Hematopoietic multipotent progenitor cell treated with erythropoietin and hydrocortisone succinate and interleukin-3 and kit ligand, for 6 days (in vitro differentiated cells): ENCODE measurements around the gene SMCO2.

ENCODE experiments used
- DNase-seq: peaks from one replicate; pipeline ENCODE4 v3.0.0-alpha.2; 2015

The SMCO2 gene

DNA sequence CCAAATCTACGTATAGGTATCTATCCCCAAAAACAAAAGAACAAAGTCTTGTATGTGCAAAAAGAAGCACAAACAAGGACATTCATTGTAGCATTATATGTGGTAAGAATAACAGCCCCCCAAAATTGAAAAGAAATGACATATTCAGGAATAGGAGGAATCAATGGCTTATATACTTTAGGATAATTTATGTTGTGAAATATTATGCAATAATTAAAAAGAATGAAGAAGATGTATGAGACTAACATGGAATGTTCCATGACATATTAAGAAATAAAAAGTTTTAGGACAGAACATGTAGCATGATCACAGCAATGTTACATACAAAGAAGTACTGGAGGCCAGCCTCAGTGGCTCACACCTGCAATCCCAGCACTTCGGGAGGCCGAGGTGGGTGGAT lies 9.1 kb downstream of the SMCO2 start:
- DNase-seq, result no peak

DNA sequence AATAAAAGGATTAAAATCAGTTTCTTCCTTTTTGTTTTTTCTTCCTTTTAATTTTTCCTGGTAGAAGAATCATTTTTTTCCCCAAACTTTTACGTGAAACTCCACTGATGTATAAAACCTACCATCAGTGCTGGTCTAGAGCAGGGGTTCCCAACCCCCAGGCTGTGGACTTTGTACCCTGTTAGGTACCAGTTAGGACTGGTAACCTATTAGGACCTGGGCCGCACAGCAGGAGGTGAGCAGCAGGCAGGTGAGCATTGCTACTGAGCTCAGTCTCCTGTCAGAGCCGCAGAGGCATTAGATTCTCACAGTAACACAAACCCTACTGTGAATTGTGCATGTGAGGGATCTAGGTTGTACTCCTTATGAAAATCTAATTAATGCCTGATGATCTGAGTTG lies 10.1 kb downstream of the SMCO2 start:
- no peak for DNase-seq

DNA sequence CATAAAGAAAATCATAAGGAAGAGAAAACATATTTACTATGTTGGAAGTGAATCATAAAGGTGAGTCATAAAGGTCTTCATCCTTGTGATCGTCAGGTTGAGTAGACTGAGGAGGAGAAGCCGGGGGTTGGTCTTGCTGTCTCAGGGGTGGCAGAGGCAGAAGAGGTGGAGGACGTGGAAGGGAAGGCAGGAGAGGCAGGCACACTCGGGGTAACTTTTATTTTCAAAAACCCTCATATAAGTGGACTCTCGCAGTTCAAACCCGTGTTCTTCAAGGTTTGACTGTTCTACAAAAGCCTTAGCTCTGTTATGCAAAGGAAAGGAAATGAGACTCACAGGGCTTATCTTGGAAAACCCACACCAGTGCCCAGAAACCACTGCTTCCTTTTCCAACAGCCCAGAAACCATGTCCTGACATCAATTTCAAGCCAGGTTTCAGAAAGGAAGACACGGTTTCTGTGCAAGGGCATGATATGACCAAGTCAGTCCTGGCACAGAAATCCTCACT lies 14.0 kb downstream of the SMCO2 start:
- peak; percentile 82 for DNase-seq

DNA sequence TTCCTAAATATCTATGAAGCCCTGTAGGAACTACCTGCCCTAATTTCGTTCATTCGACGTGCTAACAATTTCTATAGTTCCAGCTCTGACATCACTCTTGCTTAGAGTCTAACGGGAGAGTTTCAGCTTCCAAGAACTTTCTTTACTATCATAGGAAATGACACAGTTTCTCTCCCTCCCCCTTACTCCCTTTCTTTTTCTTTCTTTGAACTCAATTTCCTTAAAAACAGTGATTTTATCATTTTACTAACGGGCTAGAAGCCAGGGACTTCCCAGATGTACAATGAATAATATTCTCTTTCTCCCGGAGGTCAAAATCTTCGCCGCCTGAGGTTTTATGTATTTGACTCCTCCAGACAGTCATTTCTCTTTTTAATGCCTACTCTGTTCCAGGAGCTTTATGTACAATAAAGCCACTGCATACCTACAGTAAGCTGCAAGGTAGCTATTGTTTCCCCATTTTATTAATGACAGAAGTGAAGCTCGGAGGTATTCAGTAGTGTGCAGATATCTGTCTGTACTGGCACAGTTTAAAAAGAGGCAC lies 15.7 kb downstream of the SMCO2 start:
- no peak for DNase-seq

DNA sequence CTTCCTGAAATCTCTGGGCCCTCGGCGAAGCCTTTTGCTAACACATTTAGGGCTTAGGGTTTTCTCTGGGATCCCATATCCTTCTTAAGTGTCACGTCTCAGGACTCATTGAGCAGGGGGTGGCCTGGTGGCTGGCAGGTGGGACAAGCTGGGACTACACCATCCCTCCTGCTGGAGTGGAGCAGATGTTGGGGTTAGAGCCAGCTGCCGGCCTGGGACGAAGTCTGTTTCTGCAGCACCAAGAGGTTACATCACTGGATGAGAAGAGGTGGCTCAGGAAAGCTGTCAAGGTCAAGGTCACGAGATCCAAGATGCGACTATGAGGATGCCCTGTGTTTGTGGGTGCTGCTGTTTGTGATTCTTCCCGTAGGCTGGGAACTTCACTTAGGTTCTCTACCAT lies 16.3 kb downstream of the SMCO2 start:
- DNase-seq, result no peak

DNA sequence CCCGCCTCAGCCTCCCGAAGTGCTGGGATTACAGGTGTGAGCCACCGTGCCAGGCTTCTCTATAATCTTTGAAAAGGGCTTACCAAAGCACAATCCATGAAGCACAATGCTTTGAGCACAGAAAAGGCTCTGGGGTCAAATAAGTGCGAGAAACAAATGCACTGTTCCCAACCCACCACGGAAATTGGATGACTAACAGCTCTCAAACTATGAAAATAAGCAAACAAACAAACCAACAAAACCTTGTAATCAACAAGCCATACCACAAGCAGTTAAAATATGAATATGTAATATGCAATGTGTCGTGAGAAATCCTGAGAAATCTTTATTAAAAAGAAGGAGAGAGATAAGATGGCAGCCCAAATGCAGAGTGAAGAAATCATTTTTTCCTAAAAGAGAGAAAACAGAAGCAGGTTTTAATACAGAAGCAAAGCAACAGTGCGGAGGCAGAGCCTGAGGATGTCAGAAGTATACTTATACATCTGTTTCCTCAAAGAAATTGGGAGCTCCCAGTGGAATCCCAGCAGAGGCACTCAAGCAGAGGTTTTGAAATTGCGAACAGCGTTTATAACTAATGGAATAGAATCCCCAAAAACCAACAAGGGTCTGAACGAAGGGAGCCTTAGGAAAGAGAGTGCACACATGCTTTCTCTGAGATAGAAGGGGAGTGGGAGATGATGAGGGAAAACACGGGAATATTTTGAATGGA lies 17.1 kb downstream of the SMCO2 start:
- no peak for DNase-seq

DNA sequence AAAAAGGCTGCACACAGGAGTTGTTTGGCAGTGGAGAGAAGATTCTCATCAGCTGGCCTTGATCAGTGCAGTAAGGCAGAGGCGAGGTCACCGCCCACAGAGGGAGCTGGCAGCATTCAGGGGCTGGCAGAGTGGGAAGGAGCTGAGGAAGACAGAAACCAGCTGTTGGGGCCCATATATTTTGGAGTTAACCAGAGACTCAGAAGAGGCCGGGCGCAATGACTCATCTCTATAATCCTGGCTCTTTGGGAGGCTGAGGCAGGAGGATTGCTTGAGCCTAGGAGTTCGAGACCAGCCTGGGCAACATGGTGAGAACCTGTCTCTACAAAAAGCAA lies 17.7 kb downstream of the SMCO2 start:
- peak; percentile 47 for DNase-seq

DNA sequence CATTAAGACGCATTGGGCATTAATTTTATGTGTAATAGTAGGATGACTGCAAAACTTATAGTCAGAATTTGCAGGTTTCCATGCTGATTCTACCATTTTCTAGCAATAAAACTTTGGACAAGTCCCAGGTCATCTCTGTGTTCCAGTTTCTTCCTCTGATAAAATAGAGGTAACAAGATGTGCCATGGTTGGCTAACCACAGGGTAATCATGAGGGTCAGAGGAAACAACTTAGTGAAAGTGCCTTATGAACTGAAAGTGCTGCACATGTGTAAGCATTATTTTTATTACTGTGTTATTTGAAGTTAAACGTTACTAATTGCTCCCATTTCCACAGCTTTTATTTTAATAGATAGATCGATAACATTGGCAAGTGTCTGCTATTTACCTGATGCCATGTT lies 21.1 kb downstream of the SMCO2 start:
- no peak for DNase-seq

DNA sequence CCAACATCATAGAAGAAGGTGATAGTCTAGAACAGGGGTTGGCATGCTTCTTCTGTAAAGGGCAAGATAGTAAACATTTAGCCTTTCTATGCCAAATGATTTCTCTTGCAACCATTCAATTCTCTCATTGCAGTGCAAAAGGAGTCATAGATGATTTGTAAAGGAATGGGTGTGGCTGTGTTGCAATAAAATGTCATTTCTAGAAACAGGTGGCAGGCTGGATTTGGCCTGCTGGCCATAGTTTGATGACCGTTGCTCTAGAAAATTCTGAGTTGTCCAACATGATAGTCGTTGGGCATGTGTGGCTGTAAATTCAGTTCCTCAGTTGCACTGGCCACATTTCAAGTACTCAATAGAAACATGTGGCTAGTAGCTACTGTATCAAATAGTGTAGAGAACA lies 21.7 kb downstream of the SMCO2 start:
- no peak for DNase-seq

DNA sequence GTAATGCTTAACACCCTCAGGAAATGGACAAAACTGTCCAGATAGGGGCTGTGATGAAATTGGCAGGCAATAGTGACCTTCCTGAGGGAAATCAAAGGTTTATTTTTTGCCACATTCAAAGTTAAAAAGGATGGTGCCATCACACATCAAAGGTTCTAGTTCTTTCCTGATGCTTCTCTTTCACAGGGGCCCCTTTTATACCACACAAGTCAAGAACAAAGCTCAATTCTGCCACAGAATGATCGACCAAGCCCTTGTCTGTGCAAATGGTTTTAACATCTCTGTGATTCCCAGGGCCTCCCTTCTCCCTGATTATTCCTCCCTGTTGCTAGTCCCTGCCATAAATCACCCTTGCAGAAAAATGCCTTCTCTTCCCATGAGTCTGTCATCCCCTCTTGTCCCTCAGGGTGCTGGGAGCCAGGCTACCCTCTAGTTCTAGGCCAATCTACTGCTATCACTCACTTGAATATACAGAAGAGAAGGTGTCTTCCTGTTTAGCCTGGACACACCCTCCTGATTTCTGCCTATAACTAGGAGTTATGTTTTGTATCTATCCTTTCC lies 22.7 kb downstream of the SMCO2 start:
- no peak for DNase-seq

DNA sequence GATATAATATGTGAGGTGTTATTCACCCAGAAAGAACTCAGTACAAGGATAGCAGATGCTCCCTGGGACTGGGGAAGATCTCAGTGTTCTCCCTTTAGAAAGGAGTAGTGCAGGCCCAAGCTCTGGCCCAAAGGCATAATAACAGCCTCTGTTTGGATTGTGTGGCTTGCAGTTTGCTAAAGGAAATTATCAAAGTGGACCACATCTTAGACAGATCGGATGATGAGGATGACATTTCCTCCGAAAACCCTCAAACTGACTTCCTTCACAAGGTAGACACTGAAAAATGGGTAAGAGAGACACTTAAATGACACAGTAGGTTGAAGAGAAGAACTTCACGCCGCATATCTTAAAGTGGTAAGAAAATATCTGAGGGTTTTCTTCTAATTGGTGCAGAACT lies 26.1 kb downstream of the SMCO2 start:
- DNase-seq, result no peak

DNA sequence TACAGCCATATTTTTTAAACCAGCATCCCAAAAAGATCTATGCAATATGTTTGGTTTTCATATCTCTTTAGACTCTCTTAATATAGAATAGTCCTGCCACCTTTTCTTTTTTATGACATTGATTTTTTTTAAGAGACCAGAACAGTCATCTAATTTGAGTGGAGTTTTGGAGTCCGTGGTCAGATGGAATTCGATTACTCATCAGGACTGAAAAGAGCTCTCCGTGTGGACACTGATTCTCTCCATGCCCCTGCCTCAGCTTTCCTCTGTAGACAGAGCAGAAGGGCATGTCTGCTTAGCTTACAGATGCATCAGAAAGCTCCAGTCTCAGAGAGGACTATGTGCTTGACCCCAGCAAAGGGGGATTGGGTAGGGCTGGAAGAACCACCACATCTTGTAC lies 27.8 kb downstream of the SMCO2 start:
- DNase-seq, result no peak

DNA sequence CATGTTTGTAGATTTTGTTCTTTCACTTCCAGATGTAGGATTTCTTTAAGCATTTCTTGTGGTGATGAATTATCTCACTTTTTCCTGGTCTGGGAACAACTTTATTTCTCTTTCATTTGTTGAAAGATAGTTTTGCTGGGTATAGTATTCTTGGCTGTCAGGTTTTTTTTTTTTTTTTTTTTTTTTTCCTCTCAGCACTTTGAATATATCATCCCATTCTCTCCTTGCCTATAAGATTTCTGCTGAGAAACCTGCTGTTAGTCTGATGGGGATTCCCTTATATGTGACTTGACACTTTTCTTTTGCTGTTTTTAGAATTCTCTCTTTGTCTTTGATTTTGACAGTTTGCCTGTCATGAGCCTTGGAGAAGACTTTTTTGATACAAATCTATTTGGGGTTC lies 30.5 kb downstream of the SMCO2 start:
- DNase-seq, result no peak

DNA sequence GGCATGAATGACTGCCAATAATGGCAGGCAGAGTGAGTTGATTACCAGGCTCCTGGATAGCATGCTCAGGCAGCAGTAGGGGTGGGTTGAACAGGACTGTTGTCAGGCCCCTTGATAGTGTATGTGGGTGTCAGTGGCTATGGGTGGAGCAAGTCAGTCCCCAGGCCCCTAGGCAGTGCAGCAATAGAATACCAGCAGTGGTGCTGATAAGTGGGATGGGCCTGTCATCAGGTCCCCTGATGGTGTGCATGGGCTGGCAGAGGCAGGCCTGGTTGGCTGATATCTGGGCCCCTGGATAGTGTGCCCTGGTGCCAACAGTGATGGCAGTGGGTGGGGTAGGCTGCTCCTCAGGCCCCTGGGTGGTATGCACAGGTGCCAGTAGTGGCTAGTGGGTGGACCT lies 32.4 kb downstream of the SMCO2 start:
- no peak for DNase-seq

DNA sequence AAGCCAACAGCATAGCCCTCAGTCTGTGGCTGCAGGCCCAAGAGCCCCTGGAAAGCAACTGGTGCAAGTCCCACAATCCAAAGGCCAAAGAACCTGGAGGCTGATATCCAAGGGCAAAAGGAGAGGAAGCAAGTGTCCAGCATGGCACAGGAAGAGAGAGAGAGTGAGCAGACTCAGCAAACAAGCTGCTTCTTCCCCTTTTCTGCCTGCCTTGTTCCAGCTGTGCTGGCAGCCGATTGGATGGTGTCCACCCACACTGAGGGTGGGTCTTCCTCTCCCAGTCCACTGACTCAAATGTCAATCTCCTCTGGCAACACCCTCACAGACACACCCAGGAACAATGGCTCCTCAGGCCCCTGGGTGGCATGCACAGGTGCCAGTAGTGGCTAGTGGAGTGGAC lies 33.5 kb downstream of the SMCO2 start:
- DNase-seq, result peak; percentile 27

DNA sequence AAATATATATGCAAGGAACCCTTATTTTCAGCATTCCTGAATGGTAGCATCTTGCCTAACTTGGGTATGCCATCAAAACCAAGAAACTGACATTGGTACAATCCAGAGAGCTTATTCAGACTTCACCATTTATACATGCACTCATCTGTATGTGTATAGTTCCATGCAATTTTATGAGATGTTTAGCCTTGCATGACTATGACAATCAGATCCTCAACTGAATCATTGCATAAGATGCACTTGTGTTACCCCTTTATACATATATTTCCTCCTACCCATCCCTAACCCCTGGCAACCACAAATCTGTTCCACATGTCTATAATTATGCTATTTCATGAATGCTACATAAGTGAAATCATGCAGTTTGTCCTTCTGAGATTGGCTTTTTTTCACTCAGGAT lies 40.4 kb downstream of the SMCO2 start:
- no peak for DNase-seq

DNA sequence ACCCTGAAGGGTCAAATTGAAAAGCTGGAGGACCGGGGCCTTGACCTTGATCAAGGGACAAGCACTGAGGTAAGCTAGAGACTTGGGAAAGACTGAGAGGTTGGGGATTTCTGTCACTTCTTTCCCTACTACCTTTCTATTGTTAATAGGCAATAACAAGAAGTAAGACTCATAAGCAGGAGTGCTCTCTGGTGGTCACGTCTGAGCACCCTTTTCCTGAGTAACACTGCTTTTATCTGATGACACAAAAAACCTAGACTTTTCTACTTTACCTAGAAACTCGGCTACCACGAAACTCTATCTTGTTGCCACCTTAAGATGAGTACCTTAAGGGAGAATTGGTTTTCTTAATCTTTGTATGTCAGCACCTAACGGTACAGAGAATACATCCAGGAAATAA lies 41.9 kb downstream of the SMCO2 start:
- peak; percentile 36 for DNase-seq

DNA sequence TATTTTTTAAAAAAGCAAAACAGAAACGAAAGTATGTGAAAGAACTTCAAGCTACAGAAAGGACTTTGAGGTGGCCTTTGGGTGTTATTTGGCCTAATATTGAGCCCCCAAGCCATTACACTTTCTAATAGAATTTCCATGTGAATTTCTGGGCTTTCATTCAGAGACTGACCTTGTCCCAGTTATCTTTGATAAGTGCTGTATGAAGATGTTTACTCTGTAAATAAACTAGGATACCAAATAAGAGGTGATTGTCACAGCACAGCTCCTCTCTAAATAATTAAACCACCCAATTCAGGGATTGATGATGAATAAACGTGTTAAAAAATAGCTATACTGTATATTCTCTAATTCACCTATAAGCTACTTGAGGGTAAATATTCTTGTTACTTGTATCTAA lies 44.7 kb downstream of the SMCO2 start:
- DNase-seq, result no peak

DNA sequence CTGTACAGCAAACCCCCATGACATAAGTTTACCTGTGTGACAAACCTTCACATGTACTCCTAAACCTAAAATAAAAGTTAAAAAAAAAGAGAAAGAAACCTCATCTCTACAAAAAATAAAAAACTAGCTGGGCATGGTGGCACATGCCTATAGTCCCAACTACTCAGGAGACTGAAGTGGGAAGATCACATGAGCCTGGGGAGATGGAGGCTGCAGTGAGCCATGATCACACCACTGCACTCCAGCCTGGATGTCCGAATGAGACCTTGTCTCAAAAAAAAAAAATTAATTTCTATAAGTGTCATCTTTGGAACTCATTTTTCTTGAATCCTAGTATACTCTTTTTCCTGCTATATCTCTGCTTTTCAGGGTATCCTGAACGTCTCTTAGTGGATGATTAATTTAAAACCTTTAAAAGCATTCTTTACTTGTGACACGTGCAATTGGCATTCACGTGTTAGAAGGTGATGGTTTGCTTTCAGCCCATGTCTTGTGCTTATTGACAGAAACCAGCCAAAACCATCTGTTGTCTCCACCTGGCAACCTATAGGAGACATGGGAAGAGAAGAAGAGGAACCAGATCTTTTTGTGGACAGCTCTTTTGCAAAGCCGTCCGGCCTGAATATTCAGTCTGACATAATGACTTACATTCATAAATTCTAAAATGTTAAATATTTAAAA lies 46.9 kb downstream of the SMCO2 start:
- DNase-seq, result no peak

DNA sequence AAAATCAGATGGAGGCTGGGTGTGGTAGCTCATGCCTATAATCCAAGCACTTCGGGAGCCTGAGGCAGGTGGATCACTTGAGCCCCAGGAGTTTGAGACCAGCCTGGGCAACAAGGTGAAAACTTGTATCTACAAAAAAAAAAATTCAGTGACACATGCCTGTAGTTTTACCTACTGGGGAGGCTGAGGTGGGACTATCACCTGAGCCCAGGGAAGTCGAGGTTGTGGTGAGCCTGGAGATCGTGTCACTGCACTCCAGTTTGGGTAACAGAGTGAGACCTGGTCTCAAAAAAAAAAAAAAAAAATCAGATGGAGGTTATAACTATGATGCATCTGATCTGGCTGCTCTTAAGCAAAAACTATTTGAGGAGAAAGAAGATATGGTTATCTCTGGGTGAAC lies 50.9 kb downstream of the SMCO2 start:
- no peak for DNase-seq

DNA sequence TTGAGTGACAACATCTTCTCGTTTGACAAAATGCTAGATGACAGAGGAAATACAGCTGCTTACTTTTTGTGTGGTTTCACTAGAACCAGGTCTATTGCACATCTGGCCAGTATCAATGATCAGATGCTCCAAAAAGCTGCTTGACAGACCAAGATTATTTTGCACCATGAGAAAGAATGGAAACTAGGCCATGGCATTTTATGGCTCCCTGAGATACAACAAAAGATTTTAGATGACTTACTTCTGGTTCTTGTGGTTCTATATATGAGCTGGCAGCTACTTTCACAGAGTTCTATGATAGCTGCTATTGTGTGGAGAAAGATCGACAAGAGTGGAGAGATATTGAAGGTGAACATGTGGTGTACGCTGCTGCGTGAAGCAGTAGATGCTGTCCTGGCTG lies 51.6 kb downstream of the SMCO2 start:
- DNase-seq, result no peak

DNA sequence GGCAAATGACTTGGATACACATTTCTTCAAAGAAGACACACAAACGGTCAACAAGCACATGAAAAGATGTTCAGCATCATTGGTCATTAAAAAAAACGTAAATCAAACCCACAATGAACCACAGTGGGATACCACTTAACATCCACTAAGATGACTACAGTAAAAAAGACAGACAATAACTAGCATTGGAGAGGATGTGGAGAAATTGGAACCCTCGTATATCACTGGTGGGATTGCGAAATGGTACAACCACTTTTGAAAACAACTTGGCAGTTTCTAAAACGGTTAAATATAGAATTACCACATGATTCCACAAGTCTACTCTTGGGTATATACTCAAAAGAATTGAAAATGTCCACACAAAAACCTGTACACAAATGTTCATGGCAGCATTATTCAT lies 52.2 kb downstream of the SMCO2 start:
- peak; percentile 22 for DNase-seq

DNA sequence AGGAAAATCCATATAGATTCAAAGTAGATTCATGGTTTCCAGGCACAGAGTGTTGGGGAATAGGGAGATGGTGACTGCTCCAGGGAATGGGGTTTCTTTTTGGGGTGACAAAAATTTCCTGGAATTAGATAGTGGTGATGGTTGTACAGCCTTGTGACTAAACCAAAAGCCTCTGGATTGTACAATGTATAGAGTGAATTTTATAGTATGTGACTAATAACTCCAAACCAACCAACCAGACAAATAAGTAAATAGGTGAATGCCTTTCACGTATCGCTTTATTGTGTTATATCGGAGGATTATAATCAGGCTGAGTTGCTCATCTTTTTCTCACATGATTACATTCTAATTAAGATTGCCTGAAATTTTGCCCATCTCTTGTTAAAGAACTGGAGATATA lies 52.8 kb downstream of the SMCO2 start:
- no peak for DNase-seq

DNA sequence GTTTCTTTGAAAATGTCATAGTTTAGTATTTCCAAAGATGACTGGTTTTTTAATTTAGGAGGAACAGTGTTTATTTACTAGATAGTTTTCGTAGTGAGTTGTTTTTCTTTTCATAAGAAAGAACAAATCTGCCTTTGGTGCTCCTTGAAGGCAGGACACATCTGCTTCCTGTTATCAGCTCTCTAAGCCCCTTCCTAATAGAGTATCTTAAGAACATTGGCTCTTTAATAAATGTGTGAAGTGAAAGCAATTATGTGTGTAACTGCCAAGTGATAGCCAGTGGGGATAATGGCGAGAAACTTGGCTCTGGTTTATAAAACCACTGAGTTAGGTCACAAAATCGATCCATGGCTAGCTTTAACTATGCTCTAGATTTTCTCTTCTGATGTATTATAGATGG lies 54.0 kb downstream of the SMCO2 start:
- no peak for DNase-seq
